PFSK-1 (cell line): ENCODE measurements around the gene THBD.

Experiments
- FOXP2 ChIP-seq: optimal IDR thresholded peaks from 2 replicates; pipeline ENCODE3; 2011; ENCODE audit warnings: borderline replicate concordance, control low read depth, inconsistent platforms; ENCODE audit not compliant: insufficient read depth; ENCODE audit errors: extremely low read length, extremely low read depth
- POLR2AphosphoS5 ChIP-seq: IDR thresholded peaks from 2 replicates; pipeline ENCODE4 v1.6.1; 2012; ENCODE audit warnings: low read depth, mild to moderate bottlenecking, control low read depth, low read length, moderate library complexity
- REST ChIP-seq, 2 experiments: IDR thresholded peaks; 2 replicates each; pipeline versions ENCODE4 v1.6.1 to v1.8.0; 2011 to 2012; ENCODE audit warnings: low read depth in 2 of 2, low read length in 2 of 2, control low read depth in 1 of 2, inconsistent platforms in 1 of 2, mild to moderate bottlenecking in 1 of 2, moderate library complexity in 1 of 2; ENCODE audit not compliant: insufficient read depth in 1 of 2
- SIN3A ChIP-seq: IDR thresholded peaks from 2 replicates; pipeline ENCODE4 v1.6.1; 2012; ENCODE audit warnings: mild to moderate bottlenecking, low read length, moderate library complexity, borderline replicate concordance; ENCODE audit not compliant: insufficient read depth

DNA sequence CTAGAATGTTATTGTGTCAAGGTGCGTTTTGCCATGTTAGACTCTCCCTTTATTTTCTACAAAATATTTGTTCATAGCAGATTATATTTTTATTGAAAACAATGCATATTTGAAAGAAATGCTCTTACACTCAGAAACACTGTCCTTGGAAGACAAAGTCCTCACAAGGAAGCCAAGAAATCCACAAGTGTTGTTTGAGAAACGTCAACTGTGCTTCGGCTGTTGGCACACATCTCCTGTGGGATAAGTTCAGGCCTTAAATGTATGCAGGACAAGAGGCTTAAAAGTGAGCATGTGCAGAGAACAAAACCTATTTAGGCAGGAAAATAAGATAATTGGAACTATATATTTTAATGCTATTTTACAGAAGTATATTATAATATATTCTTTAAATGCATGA is 9.5 kb upstream of the THBD start:
- TF ChIP-seq FOXP2 (no peak), POLR2AphosphoS5 (no peak), REST (IDR thresholded peaks at IDR 0.05; ENCODE audit: insufficient read depth in 1 of 2, low read depth in 2 of 2, low read length in 2 of 2) (no peak), SIN3A (no peak)
